ENCODE data around the gene VWA7.

- TF ChIP-seq CTCF (IDR thresholded peaks at IDR 0.05): no peak
- TF ChIP-seq POLR2A (IDR thresholded peaks at IDR 0.05): no peak
Observed at GRCh38 chr6:31719001-31719400, 58.1 kb downstream of the VWA7 start.

All from body of pancreas (tissue), 4 donors.